IPS-18c (cell line): ENCODE data around the gene MSL3.
A peak's percentile ranks its signal among the peaks of the same experiment; 100 is the strongest.

ENCODE experiments used
- H3K4me3 ChIP-seq: 2 replicates; pipeline ENCODE4 v1.7.0; 2013; ENCODE audit warnings: low read depth, mild to moderate bottlenecking, low read length, moderate library complexity; ENCODE audit not compliant: insufficient read depth
- H3K9me3 ChIP-seq: one replicate; pipeline ENCODE4 v1.6.1; 2013; ENCODE audit warnings: mild to moderate bottlenecking, low read length, moderate library complexity; ENCODE audit not compliant: control insufficient read depth, insufficient read depth

Gene MSL3

GRCh38 chrX:11756354-11757318, 1.4 kb upstream of the MSL3 start:
- Histone ChIP-seq H3K4me3 (peak overlapping the region; percentile 51), H3K9me3 (peaks cover 11% of the 10 kb centered on the region)

- Histone ChIP-seq H3K4me3 (peak overlapping the region; percentile 51), H3K9me3 (peaks cover 11% of the 10 kb centered on the region)
These were observed 679 bp upstream of the MSL3 start for GRCh38 chrX:11757397-11757718.

- peaks cover 11% of the 10 kb centered on the region for H3K9me3 ChIP-seq
- H3K4me3 ChIP-seq: peak overlapping the region; percentile 76
These were observed 549 bp downstream of the MSL3 start for GRCh38 chrX:11758400-11759171.

- H3K9me3 ChIP-seq: peaks cover 9% of the 10 kb centered on the region
- peak overlapping the region; percentile 76 for H3K4me3 ChIP-seq
These were observed 1.1 kb downstream of the MSL3 start for GRCh38 chrX:11759172-11759460.

GRCh38 chrX:11759461-11760311, 1.6 kb downstream of the MSL3 start:
- Histone ChIP-seq H3K4me3 (peak overlapping the region; percentile 22; the same call in 1 of the 2 replicates), H3K9me3 (peaks cover 10% of the 10 kb centered on the region)

GRCh38 chrX:11760958-11761357, 2.9 kb downstream of the MSL3 start:
- H3K9me3 ChIP-seq: peaks cover 9% of the 10 kb centered on the region
- no peak overlapping the region for H3K4me3 ChIP-seq

- H3K9me3 ChIP-seq: peaks cover 2% of the 10 kb centered on the region
- H3K4me3 ChIP-seq: no peak overlapping the region
These were observed 6.6 kb downstream of the MSL3 start for GRCh38 chrX:11764602-11765067.

GRCh38 chrX:11765449-11765848, 7.4 kb downstream of the MSL3 start:
- peaks cover 2% of the 10 kb centered on the region for H3K9me3 ChIP-seq
- no peak overlapping the region for H3K4me3 ChIP-seq

GRCh38 chrX:11766487-11766886, 8.4 kb downstream of the MSL3 start:
- Histone ChIP-seq H3K9me3 (peaks cover 2% of the 10 kb centered on the region), H3K4me3 (no peak overlapping the region)

GRCh38 chrX:11768039-11768438, 10.0 kb downstream of the MSL3 start:
- no peak overlapping the region for H3K4me3 ChIP-seq

GRCh38 chrX:11770320-11770719, 12.3 kb downstream of the MSL3 start:
- H3K9me3 ChIP-seq: peaks cover 2% of the 10 kb centered on the region
- no peak overlapping the region for H3K4me3 ChIP-seq

More at GRCh38 chrX:11768039-11768438, 10.0 kb downstream of the MSL3 start:
- peaks cover 4% of the 10 kb centered on the region for H3K9me3 ChIP-seq

- Histone ChIP-seq H3K4me3 (no peak overlapping the region), H3K9me3 (peaks cover 6% of the 10 kb centered on the region)
These were observed 20.2 kb downstream of the MSL3 start for GRCh38 chrX:11778230-11778629.

GRCh38 chrX:11781133-11781532, 23.1 kb downstream of the MSL3 start:
- H3K4me3 ChIP-seq: no peak overlapping the region
- H3K9me3 ChIP-seq: peaks cover 6% of the 10 kb centered on the region

GRCh38 chrX:11781734-11782370, 23.8 kb downstream of the MSL3 start:
- peaks cover 4% of the 10 kb centered on the region for H3K9me3 ChIP-seq
- H3K4me3 ChIP-seq: no peak overlapping the region

- Histone ChIP-seq H3K9me3 (peaks cover 4% of the 10 kb centered on the region), H3K4me3 (no peak overlapping the region)
These were observed 26.5 kb downstream of the MSL3 start for GRCh38 chrX:11784543-11784942.

GRCh38 chrX:11786862-11787261, 28.8 kb downstream of the MSL3 start:
- H3K4me3 ChIP-seq: no peak overlapping the region
- H3K9me3 ChIP-seq: peaks cover 4% of the 10 kb centered on the region

GRCh38 chrX:11787564-11787963, 29.5 kb downstream of the MSL3 start:
- H3K9me3 ChIP-seq: peaks cover 4% of the 10 kb centered on the region
- no peak overlapping the region for H3K4me3 ChIP-seq
